CD4-positive, alpha-beta T cell treated with Interleukin-1 beta for 1 hour (primary cell): ENCODE data around the gene LTBP1.

ENCODE experiments used
- DNase-seq, 2 donors: peaks; one replicate each; pipeline ENCODE4 v3.0.0-alpha.2; 2020 to 2022

Gene LTBP1

DNA sequence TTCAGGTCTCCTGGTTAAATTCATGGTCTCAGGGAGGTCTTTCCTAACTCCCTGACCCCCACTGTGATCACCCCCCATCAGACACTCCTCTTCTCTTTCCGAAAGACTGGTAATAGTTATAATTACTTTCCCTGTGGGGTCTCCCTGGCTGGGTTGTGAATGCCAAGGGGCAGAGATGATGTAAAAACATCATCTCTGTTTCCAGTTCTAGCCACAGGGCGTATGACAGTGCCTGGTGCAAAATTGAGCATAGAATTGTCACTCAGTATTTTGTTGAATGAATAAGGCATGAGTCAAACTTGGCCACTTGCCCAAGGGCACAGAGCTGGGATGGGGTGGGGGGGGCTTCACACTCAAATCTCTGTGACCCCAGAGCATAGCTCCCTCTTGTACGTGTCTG, 65.2 kb downstream of the LTBP1 start:
- no peak for DNase-seq

- no peak for DNase-seq
Measured at GRCh38 chr2:33013684-33014110, 66.9 kb downstream of the LTBP1 start.

DNA sequence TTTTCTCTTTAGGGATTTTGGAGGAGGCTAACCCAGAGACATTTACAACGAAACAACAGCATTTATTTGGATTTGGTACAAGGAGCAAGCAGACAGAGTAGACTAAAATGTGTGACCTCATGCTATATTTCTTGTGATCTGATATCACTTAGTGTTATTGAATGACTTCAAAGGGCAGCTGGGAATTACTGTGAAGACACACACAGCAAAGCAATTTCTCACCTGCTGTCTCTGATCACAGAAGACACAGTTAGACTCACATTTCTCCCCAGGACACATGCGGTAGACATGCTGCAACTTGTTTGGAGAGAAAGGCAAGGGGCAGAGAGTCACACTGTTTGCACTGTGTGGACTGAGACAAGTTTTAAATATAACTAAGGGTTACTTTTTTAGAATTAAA, 67.5 kb downstream of the LTBP1 start:
- no peak for DNase-seq

DNA sequence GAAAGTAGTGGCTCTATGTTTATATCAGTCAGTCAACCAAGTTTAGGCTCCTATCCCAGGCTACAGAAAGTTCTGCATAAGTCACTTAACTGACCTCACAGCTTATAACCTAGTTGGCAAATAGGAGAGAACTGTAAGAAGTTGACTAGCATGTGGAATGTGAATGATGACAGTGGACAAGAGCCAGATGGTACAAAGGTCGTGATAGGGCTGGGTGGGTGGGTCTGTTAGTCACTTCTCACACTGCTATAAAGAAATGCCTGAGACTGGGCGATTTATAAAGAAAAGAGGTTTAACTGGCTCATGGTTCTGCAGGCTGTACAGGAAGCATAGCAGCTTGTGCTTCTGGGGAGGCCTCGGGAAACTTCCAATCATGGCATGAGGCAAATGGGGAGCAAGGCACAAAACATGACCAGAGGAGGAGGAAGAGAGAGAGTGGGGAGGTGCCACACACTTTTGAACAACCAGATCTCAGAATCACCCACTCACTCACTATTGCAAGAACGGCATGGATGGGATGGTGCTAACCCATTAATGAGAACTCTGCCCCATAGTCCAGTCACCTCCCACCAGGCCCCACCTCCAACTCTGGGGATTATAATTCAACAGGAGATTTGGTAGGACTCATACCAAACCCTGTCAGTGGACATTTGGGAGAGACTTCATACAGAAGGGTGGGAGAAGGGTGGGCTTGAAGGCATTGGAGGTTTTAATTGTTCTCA, 68.8 kb downstream of the LTBP1 start:
- no peak for DNase-seq

- no peak for DNase-seq
Measured at GRCh38 chr2:33018271-33018670, 71.5 kb downstream of the LTBP1 start.

DNA sequence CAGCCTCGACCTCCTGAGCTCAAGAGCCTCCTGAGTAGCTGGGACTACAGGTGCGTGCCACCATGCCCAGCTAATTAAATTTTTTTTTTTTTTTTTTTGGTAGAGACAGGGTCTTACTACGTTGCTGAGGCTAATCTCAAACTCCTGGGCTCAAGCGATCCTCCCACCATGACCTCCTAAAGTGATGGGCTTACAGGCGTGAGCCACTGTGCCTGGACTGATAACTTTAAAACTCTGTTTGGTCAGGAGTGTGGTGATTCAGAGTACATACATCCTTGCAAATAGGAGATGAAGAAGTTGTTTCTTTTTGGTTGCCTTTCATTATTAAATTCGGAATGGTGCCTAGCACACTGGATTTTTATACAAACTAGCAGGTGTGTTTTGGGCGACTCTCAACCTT, 73.0 kb downstream of the LTBP1 start:
- no peak for DNase-seq

GRCh38 chr2:33020883-33021282, 74.1 kb downstream of the LTBP1 start:
- no peak for DNase-seq

DNA sequence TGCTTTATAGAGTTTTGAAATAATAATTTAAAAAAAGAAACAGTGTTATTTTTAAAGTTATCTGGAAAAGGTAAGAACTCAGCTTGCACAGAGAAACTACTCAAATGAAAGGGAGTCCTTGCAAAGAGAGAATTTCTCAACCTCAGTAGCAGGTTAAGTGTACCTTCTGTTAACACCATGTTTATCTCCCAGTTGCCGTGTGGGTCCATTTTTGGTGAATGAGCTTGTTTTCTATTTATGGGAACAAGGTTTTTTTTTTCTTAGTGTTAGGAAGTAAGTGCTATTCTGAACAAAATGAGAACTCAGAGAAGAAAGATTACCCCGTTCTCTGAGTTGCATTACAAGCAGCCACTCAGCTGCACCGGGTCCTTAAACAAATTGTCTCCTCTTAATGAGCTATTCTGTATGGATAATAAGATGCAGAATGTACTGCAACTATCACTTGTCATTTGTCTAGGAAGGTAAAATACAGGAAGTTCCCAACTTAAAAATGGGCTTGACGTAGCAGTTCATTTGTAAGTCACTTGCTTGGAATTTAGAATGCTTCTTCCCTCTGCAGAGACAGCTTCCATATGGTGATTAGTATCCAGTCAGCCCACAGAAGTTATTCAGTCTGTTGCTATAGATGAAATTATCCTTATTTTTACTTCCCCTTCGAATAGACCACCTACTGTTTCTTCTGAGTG, 74.9 kb downstream of the LTBP1 start:
- no peak for DNase-seq

- no peak for DNase-seq
Measured at GRCh38 chr2:33022395-33022985, 75.7 kb downstream of the LTBP1 start.

- no peak for DNase-seq
Measured at GRCh38 chr2:33022989-33023727, 76.4 kb downstream of the LTBP1 start.

DNA sequence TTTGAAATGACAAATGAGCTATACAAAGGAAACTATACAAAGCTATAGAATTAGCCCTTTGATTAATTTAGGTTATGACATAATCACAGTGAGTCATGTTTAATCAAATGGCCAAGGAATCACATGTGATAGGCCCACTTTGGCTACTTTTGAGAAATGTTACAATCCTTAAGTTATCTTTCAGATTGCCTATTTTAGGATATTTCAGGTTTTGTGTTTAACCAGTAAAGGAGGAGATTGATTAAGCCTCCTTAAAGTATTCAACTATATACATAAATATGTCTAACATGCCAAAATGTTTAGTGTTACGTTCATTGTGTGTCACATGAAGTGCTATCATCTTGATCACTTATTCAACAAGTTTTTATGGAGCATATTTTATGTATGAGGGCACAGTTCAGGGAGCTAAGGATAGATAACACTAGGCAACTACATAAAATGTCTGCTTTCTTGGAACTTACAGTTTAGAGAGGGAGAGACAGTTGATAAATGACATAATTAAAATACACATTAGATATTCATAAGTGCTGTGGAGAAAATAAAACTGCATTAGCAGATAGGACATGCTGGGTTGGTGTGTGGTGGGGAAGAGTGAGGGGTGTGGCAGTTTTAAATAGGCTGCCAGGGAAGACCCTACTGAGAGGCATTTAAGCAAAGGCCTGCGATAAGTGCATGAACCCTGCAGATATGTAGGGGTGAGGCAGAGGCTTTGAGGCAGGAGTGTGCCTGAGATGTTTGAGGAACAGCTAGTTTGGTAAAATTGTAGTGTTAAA, 77.2 kb downstream of the LTBP1 start:
- DNase-seq = no peak

DNA sequence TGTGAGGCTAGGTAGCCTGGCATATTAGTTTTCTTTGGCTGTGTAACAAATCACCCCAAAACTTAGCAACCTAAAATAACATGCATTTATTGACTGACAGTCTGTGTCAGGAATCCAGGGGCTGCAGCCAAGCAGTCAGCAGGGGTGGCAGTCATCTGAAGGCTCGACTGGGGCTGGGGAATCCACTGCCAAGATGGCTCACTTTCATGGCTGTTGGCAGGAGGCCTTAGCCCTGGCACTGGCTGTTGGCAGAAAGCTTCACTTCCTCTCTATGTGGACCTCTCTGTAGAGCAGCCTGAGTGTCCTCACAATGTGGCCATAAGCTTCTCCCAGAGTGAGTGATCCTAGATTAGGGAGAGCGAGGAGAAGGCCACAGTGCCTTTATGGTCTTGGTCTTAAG, 78.0 kb downstream of the LTBP1 start:
- DNase-seq = no peak

- DNase-seq = no peak
Measured at GRCh38 chr2:33029459-33029858, 82.7 kb downstream of the LTBP1 start.

GRCh38 chr2:33029926-33030325, 83.2 kb downstream of the LTBP1 start:
- DNase-seq = no peak

DNA sequence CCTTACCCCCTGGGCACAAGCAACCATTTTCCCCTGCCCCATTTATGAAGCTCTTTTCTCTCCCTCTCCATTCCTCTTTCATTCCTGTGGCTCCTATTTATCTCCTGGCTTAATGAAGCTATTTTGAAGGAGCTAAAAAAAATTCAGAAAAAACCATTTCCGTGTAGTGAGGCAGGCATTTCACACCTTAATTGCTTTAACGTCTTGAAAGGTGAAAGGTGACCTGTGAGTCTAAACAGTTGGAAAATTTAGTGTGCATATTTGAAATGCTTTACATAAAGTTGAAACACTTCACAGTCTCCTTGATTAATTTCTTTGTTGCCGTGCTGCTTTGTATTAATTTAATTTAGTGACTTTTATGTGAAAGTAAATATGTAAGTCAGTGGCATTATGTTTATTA, 83.6 kb downstream of the LTBP1 start:
- DNase-seq = no peak

DNA sequence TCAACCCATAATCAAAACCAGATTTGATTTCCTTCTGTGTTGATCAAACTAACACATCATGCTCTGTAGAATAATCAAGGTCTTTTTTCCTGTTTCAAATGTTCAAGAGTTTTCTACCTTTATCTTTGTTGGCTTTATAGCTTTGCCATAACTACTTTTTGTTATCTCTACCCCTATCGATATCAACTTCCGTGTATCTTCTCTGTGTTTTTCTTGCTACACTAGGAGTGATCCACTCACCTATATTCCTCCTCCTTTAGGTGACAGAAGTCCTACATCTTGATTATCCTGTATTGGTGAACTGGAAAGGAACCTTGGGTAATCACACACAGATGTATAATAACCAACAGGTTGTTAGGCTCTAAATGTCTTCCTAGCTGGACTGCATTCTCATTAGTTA, 85.5 kb downstream of the LTBP1 start:
- DNase-seq = no peak

DNA sequence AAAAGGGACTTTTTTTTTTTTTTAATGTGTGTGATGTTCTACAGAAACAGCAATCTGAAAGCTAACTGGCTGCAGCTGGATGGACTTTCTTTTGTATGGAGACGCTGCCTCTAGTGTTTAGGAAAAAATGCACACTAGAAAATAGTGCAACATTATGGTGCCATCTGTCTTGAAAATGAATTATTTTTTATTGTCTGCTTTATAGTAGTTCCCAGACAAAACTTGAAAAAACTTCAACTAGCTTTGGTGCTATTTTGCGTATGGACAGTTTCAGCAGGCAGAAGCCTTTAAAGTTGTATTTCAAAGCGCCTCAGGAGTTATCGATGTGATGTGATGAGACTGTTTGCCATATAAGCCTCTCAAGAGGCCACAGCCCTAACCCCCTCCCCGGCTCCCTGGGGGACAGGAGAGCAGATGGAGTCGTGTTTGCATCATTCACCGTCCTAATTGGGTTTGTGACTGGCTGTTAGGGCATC, 86.9 kb downstream of the LTBP1 start:
- DNase-seq = no peak

- no peak for DNase-seq
Measured at GRCh38 chr2:33034784-33035183, 88.0 kb downstream of the LTBP1 start.

DNA sequence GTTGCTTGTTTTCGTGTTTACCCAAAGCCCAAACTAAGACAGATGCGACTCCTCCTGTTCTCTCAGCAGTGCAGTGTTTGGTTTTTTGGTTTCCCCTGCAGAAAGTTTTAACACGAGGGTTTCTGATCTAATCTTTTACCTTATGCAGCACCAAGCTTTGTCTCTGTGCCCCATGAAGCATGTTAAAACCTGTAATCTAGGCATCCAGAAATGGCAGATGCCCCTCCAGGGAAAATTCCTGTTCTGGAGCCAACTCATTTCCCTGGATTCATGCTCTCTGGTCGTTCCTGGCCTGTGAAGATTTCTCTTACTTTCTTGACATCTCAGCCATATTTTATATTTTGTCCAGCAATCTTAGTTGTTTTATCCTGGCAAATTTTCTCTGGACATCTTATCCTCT, 91.5 kb downstream of the LTBP1 start:
- DNase-seq = no peak

- DNase-seq = no peak
Measured at GRCh38 chr2:33038799-33039198, 92.0 kb downstream of the LTBP1 start.

- no peak for DNase-seq
Measured at GRCh38 chr2:33040541-33040940, 93.8 kb downstream of the LTBP1 start.

GRCh38 chr2:33042265-33042664, 95.5 kb downstream of the LTBP1 start:
- DNase-seq = no peak

GRCh38 chr2:33042819-33043218, 96.1 kb downstream of the LTBP1 start:
- DNase-seq = no peak
